GM23248 (cell line): ENCODE measurements around the gene ANKRD34C.

ENCODE experiments used
- EZH2 ChIP-seq: fragments of 200-600 bp; sonication (generic); IDR thresholded peaks from 2 replicates; pipeline ENCODE4 v1.6.1; 2018; ENCODE audit warnings: antibody characterized with exemption, mild to moderate bottlenecking; ENCODE audit not compliant: insufficient read depth, poor library complexity, severe bottlenecking
- EZH2phosphoT487 ChIP-seq: fragments of 200-600 bp; sonication (generic); IDR thresholded peaks from 2 replicates; pipeline ENCODE4 v1.6.1; 2018; ENCODE audit warnings: antibody characterized with exemption, moderate library complexity, mild to moderate bottlenecking, low read depth; ENCODE audit not compliant: insufficient read depth

DNA sequence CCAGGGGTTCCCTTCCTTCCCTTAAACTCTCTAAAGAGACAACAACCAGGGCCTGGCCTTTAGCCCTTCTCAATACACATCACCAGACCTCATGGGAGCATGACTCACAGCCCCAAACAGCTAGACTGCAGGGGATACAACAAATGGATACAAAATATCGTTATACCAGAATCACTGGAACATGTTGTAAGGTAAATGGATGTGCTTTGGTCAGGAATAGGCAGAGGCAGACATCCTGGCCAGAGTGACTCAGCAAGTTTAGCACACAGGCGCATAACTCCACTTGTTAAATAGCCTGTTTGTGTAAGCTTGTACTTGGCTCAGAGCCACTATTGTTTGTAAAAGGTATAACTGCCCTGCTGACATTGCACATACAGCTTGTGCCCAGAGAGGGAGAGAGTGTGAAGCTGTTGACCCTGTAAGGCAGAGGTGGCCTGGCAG, 46.7 kb downstream of the ANKRD34C start:
- TF ChIP-seq EZH2 (no peak), EZH2phosphoT487 (no peak)
